ENCODE measurements around the gene CLDN5.

GRCh38 chr22:19569976-19570375 is 45.8 kb upstream of the CLDN5 start:
- TF ChIP-seq EZH2 (IDR thresholded peaks at IDR 0.05; ENCODE audit: low read length, missing control alignments) (no peak), CTCF (conservative IDR thresholded peaks at IDR 0.05 in 1 of 2, IDR thresholded peaks at IDR 0.05 in 1 of 2; ENCODE audit: low read depth in 1 of 2, low read length in 2 of 2) (no peak)

Measured in fibroblast of lung (primary cell).